ENCODE results near the gene PAPSS2.
"Not testable (repeated sequence)": the region's sequence is repeated elsewhere in the genome, so short reads cannot be mapped to it uniquely, and the experiment has no call there.

PAPSS2 gene

GRCh38 chr10:87712913-87713616, 53.4 kb downstream of the PAPSS2 start:
- no peak for DNase-seq

- DNase-seq, result no peak
These were observed 54.0 kb downstream of the PAPSS2 start for GRCh38 chr10:87713707-87714106.

- no peak for DNase-seq
These were observed 56.1 kb downstream of the PAPSS2 start for GRCh38 chr10:87715552-87716347.

- no peak for DNase-seq
These were observed 56.6 kb downstream of the PAPSS2 start for GRCh38 chr10:87716348-87716670.

GRCh38 chr10:87720665-87721064, 61.0 kb downstream of the PAPSS2 start:
- no peak for DNase-seq

- DNase-seq, result no peak
These were observed 62.1 kb downstream of the PAPSS2 start for GRCh38 chr10:87721781-87722180.

GRCh38 chr10:87722716-87723115, 63.0 kb downstream of the PAPSS2 start:
- no peak for DNase-seq

- DNase-seq, result no peak
These were observed 63.8 kb downstream of the PAPSS2 start for GRCh38 chr10:87723500-87723899.

GRCh38 chr10:87724789-87725188, 65.1 kb downstream of the PAPSS2 start:
- no peak for DNase-seq

- DNase-seq, result no peak
These were observed 70.3 kb downstream of the PAPSS2 start for GRCh38 chr10:87729940-87730339.

GRCh38 chr10:87733081-87733480, 73.4 kb downstream of the PAPSS2 start:
- no peak for DNase-seq

GRCh38 chr10:87734987-87735827, 75.5 kb downstream of the PAPSS2 start:
- no peak for DNase-seq

GRCh38 chr10:87738253-87738652, 78.6 kb downstream of the PAPSS2 start:
- not testable (repeated sequence) for DNase-seq

- no peak for DNase-seq
These were observed 80.0 kb downstream of the PAPSS2 start for GRCh38 chr10:87739703-87740102.

GRCh38 chr10:87740254-87740655, 80.6 kb downstream of the PAPSS2 start:
- DNase-seq, result no peak

GRCh38 chr10:87742992-87743610, 83.4 kb downstream of the PAPSS2 start:
- DNase-seq, result not testable (repeated sequence)

GRCh38 chr10:87744606-87745005, 84.9 kb downstream of the PAPSS2 start:
- DNase-seq, result no peak

GRCh38 chr10:87746911-87747310, 87.2 kb downstream of the PAPSS2 start:
- DNase-seq, result no peak

GRCh38 chr10:87748244-87748643, 88.6 kb downstream of the PAPSS2 start:
- DNase-seq, result not testable (repeated sequence)

- no peak for DNase-seq
These were observed 90.5 kb downstream of the PAPSS2 start for GRCh38 chr10:87750001-87750671.

GRCh38 chr10:87750817-87751216, 91.1 kb downstream of the PAPSS2 start:
- no peak for DNase-seq

- no peak for DNase-seq
These were observed 91.6 kb downstream of the PAPSS2 start for GRCh38 chr10:87751274-87751673.

GRCh38 chr10:87752566-87752965, 92.9 kb downstream of the PAPSS2 start:
- no peak for DNase-seq

Measured in activated T-cell treated with anti-CD3 and anti-CD28 coated beads, Interleukin-2, amount 50 U/mL, for 1 hour (primary cell).